ACC112 (cell line): ENCODE measurements around the gene KRTAP12-4.

ENCODE experiments used
- H2AFZ ChIP-seq: fragments of 200-600 bp; sonication (generic); one replicate; pipeline ENCODE4 v1.6.0; 2017; ENCODE audit warnings: antibody characterized with exemption, low read length; ENCODE audit not compliant: unreplicated experiment
- H3K27ac ChIP-seq: fragments of 200-600 bp; sonication (generic); 2 replicates; pipeline ENCODE4 v1.5.1; 2014; ENCODE audit warnings: low read depth, mild to moderate bottlenecking, antibody characterized with exemption, low read length, moderate library complexity
- H3K27me3 ChIP-seq: fragments of 200-600 bp; sonication (generic); 2 replicates; pipeline ENCODE4 v1.6.1; 2014; ENCODE audit warnings: mild to moderate bottlenecking, antibody characterized with exemption, low read length, moderate library complexity, mixed read lengths; ENCODE audit not compliant: insufficient read depth
- H3K36me3 ChIP-seq: fragments of 200-600 bp; sonication (generic); 2 replicates; pipeline ENCODE4 v1.6.1; 2016; ENCODE audit warnings: mild to moderate bottlenecking, antibody characterized with exemption, low read length, moderate library complexity, mixed read lengths; ENCODE audit not compliant: insufficient read depth
- H3K4me1 ChIP-seq: fragments of 200-600 bp; sonication (generic); one replicate; pipeline ENCODE4 v1.6.1; 2016; ENCODE audit warnings: low read length, mixed read lengths; ENCODE audit not compliant: insufficient read depth, unreplicated experiment, control insufficient read depth
- H3K4me3 ChIP-seq: fragments of 200-600 bp; sonication (generic); 2 replicates; pipeline ENCODE4 v1.5.1; 2014; ENCODE audit warnings: mild to moderate bottlenecking, low read depth, low read length
- H3K79me2 ChIP-seq: fragments of 200-600 bp; sonication (generic); one replicate; pipeline ENCODE4 v1.6.0; 2016; ENCODE audit warnings: low read length; ENCODE audit not compliant: control insufficient read depth, unreplicated experiment, insufficient read depth

KRTAP12-4 gene

GRCh38 chr21:44654576-44655175 is at the start of gene KRTAP12-4:
TSS of gene KRTAP12-4 (minus strand) at chr21:44654659. CDS start at chr21:44654614, 45 bp downstream.
- Histone ChIP-seq H3K79me2 (no peaks in the 10 kb centered on the region), H3K27me3 (peaks cover 18% of the 10 kb centered on the region; the same call in 1 of the 2 replicates), H3K4me1 (no peaks in the 10 kb centered on the region), H2AFZ (no peak within 1 kb of the TSS), H3K27ac (no peak within 1 kb of the TSS), H3K36me3 (no peaks in the 10 kb centered on the region), H3K4me3 (no peak within 1 kb of the TSS)

DNA sequence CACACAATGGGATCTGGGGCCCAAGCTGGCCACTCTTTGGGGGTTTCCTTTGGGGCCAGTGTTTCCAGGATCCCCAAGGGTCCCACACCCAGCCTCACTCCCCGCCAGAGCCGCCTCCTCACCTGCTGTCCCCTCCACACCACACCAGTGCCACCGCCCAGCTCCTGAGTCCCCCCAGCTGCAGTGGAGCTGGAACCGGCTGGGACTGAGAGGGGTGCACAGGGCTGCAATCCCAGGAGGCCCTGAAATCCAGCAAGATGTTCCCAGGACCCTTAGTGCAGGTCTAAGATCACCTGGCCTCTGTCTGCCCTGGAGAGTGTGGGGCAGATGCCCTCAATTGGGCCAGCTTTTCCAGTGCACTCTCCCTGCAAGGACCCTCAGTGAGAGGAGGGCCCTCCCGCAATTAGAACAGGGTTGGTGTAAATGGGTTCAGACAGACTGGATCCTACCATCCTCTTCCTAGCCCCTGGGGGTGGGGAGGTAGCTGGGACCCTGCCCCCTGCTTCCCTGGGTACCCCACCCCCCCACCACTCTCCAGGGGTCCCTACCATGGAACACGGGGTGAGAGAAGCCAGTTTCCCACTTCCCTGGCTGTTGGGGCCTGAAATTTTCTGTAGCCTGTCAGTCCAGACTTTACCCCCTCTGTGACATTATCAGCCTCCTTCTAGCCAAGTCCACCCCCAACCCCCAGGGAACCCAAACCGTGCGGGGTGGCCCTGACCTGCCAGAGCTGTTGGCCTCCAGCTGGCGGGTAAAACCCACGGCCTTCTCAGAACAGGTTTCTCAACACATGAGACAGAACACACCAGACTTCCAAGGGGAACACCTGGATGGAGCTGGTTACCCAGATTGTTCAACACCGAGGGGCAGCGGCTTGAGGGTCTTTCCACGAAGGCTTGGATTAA is 49.5 kb upstream of the KRTAP12-4 start:
- Histone ChIP-seq H3K27me3 (peaks cover 90% of the 10 kb centered on the region), H3K79me2 (no peaks in the 10 kb centered on the region), H3K36me3 (no peaks in the 10 kb centered on the region), H2AFZ (no peak overlapping the region), H3K4me3 (no peak overlapping the region), H3K4me1 (no peaks in the 10 kb centered on the region), H3K27ac (no peak overlapping the region)

DNA sequence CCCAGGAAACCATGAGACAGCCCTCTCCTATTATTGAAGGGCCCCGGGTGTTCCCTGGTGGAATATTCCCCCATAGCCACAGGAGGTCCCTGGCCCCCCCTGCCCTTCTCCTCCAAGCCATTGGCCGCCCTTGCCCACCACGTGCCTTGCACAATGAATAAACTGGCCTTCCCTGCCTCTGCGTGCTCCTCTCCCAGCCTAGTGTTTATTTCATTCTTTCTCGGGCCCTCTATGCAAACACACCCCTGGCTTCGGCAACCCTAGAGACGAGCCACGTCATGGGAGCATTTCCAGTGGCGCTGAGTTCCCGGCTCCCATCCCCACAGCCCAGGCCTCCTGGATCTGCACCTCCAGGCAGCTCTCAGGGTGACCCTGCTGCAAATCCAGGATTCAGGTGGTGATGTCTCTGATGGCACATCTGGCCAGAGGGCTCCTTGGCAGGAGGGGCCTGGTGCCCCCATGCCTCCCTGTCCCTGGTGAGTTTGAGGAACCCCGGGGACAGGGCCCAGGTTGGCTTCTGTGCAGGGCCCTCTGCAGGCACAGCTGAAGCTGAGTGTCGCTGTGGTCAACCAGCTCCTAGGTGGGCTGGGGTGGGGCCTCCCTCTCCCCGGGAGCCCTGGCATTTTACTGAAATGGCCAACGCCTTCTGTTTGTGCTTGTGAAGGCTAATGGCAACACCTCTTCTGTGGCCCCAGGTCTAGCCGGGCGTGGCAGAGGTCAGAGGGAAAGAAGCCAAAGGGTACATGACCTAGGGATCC is 48.7 kb upstream of the KRTAP12-4 start:
- Histone ChIP-seq H3K4me3 (no peak overlapping the region), H3K27me3 (peaks cover 90% of the 10 kb centered on the region), H3K27ac (no peak overlapping the region), H2AFZ (no peak overlapping the region), H3K79me2 (no peaks in the 10 kb centered on the region), H3K36me3 (no peaks in the 10 kb centered on the region), H3K4me1 (no peaks in the 10 kb centered on the region)

DNA sequence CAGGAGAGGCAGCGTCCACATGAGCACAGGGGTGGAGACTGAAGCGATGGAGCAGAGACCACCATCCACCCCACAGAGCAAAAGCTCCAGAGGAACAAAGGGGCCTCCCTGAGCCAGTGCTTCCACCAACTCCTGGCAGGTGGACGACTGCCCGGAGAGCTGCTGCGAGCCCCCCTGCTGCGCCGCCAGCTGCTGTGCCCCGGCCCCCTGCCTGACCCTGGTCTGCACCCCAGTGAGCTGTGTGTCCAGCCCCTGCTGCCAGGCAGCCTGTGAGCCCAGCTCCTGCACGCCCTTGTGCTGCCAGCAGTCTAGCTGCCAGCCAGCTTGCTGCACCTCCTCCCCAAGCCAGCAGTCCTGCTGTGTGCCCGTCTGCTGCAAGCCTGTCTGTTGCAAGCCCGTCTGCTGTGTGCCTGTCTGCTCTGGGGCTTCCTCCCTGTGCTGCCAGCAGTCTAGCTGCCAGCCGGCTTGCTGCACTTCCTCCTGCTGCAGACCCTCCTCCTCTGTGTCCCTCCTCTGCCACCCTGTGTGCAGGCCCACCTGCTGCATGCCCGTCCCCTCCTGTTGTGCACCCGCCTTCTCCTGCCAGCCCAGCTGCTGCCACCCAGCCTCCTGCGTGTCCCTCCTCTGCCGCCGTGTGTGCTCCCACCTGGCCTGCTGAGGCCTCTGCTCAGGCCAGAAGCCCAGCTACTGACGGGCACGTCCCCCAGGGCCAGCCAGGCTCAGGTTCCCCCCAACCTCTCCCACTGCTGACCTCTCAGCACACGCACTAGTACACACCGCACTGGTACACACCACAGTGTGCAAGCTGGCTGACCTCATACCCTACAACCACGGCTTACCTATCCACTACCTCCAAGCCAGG is 47.9 kb upstream of the KRTAP12-4 start:
- peaks cover 90% of the 10 kb centered on the region for H3K27me3 ChIP-seq
- no peak overlapping the region for H3K27ac ChIP-seq

GRCh38 chr21:44701541-44701940 is 47.1 kb upstream of the KRTAP12-4 start:
- Histone ChIP-seq H3K4me3 (no peak overlapping the region), H3K27me3 (peaks cover 88% of the 10 kb centered on the region), H2AFZ (no peak overlapping the region), H3K4me1 (no peaks in the 10 kb centered on the region), H3K79me2 (no peaks in the 10 kb centered on the region), H3K36me3 (no peaks in the 10 kb centered on the region), H3K27ac (no peak overlapping the region)

More for the DNA sequence above, 47.9 kb upstream of the KRTAP12-4 start:
- H3K79me2 ChIP-seq = no peaks in the 10 kb centered on the region
- no peak overlapping the region for H3K4me3 ChIP-seq
- H3K36me3 ChIP-seq = no peaks in the 10 kb centered on the region
- H3K4me1 ChIP-seq = no peaks in the 10 kb centered on the region
- no peak overlapping the region for H2AFZ ChIP-seq

GRCh38 chr21:44701023-44701400 is 46.6 kb upstream of the KRTAP12-4 start:
- H3K27me3 ChIP-seq = peaks cover 88% of the 10 kb centered on the region

DNA sequence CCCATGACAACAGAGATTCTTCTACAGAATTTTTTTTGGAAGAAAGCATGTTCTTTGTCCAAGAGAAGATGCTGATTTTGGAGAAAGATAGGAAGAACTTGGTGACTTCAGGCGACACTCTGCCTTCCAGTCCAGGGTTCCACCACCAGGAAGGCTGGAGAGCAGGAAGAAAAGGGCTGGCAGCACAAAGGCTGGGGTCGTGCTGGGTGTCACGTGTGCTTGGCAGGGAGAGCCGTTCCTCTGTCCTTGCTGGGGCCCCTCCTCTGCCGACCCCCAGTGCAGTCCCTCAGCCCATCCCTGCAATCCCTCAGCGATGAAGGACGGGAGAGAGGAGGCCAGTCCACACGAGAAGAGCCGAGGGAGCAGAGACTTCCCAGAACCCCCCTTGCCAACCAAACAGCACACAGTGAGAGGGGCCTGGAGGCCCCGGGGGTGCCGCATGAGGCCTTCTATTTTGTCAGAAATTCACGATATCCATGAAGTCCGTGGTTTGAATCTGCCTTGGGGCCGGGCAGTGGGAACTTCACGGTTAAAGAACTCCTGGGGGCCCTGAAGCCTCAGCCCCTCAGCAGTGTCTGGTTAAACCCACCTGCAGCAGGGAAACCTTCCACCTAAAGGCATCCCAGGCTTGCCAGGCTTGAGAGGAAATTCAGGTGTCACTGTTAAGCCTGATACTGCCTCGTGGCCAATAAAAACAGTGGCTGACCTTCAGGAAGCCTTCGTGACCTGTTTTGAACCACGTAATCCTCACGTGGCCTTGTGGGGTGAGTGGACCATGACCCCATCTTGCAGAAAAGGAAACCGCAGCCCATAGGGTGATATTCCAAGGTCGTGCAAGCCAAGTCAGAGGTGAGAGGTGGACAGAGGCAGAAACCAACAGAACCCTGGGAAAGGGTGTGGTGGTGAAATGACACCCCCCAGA is 45.9 kb upstream of the KRTAP12-4 start:
- Histone ChIP-seq H3K79me2 (no peaks in the 10 kb centered on the region), H3K27ac (no peak overlapping the region), H3K4me3 (no peak overlapping the region), H3K36me3 (no peaks in the 10 kb centered on the region), H3K27me3 (peaks cover 90% of the 10 kb centered on the region), H3K4me1 (no peaks in the 10 kb centered on the region), H2AFZ (no peak overlapping the region)

More at GRCh38 chr21:44701023-44701400, 46.6 kb upstream of the KRTAP12-4 start:
- Histone ChIP-seq H2AFZ (no peak overlapping the region), H3K79me2 (no peaks in the 10 kb centered on the region), H3K4me1 (no peaks in the 10 kb centered on the region), H3K36me3 (no peaks in the 10 kb centered on the region), H3K27ac (no peak overlapping the region), H3K4me3 (no peak overlapping the region)

GRCh38 chr21:44699502-44700001 is 45.1 kb upstream of the KRTAP12-4 start:
- Histone ChIP-seq H3K4me1 (no peaks in the 10 kb centered on the region), H3K27me3 (peaks cover 95% of the 10 kb centered on the region), H3K36me3 (no peaks in the 10 kb centered on the region), H3K27ac (no peak overlapping the region), H3K4me3 (no peak overlapping the region), H3K79me2 (no peaks in the 10 kb centered on the region), H2AFZ (no peak overlapping the region)
